Chondrocyte (in vitro differentiated cells): ENCODE data around the gene RERE. TPM values are rescaled to one million over a fixed set of nuclear protein-coding genes. Genes with fewer than 3 reads are reported as not detected.

Experiments used
- DNase-seq: peaks from one replicate; pipeline ENCODE4 v3.0.0; 2021; ENCODE audit warnings: mixed read lengths, low spot score
- H3K27ac Mint-ChIP-seq: one replicate; pipeline ENCODE4 v1.8.0; 2021; ENCODE audit warnings: mild to moderate bottlenecking, moderate library complexity, mixed read lengths; ENCODE audit not compliant: unreplicated experiment
- H3K27me3 Mint-ChIP-seq: 2 replicates; pipeline ENCODE4 v1.8.0; 2021; ENCODE audit warnings: low read depth, mixed read lengths
- H3K36me3 Mint-ChIP-seq: 2 replicates; pipeline ENCODE4 v1.8.0; 2021; ENCODE audit warnings: low read depth, mixed read lengths
- H3K4me1 Mint-ChIP-seq: 2 replicates; pipeline ENCODE4 v1.8.0; 2021; ENCODE audit warnings: low read depth, mild to moderate bottlenecking, mixed read lengths
- H3K4me3 Mint-ChIP-seq: one replicate; pipeline ENCODE4 v1.8.0; 2021; ENCODE audit warnings: mild to moderate bottlenecking, moderate library complexity, mixed read lengths; ENCODE audit not compliant: unreplicated experiment
- H3K9me3 Mint-ChIP-seq: 2 replicates; pipeline ENCODE4 v1.8.0; 2021; ENCODE audit warnings: low read depth, mixed read lengths
- CTCF ChIP-seq: fragments of 200-600 bp; sonication (generic); IDR thresholded peaks from 2 replicates; pipeline ENCODE4 v1.5.0; 2021; ENCODE audit warnings: antibody characterized with exemption, mild to moderate bottlenecking, moderate library complexity
- total RNA-seq: library from RNA; stranded (reverse); gene quantifications from 3 replicates; pipeline ENCODE4 v1.2.1, GENCODE V29; 2021

RERE gene
- total RNA-seq, 1 donor from 2014 or later = 64.9 TPM

- no peak overlapping the region for H3K4me3 Mint-ChIP-seq
- DNase-seq = no peak
- no peak for TF ChIP-seq CTCF
Measured at GRCh38 chr1:8858112-8858668, 40.8 kb upstream of the RERE start.

GRCh38 chr1:8856689-8857412 is 39.4 kb upstream of the RERE start:
- DNase-seq = no peak
- no peaks in the 10 kb centered on the region for H3K27me3 Mint-ChIP-seq
- no peak for TF ChIP-seq CTCF
- no peak overlapping the region for H3K27ac Mint-ChIP-seq
- peaks cover 32% of the 10 kb centered on the region for H3K4me1 Mint-ChIP-seq
- H3K4me3 Mint-ChIP-seq = no peak overlapping the region
- no peaks in the 10 kb centered on the region for H3K9me3 Mint-ChIP-seq
- peaks cover 19% of the 10 kb centered on the region for H3K36me3 Mint-ChIP-seq

More at GRCh38 chr1:8858112-8858668, 40.8 kb upstream of the RERE start:
- H3K27ac Mint-ChIP-seq = peak overlapping the region; percentile 89
- no peaks in the 10 kb centered on the region for H3K9me3 Mint-ChIP-seq
- peaks cover 41% of the 10 kb centered on the region for H3K4me1 Mint-ChIP-seq
- H3K27me3 Mint-ChIP-seq = no peaks in the 10 kb centered on the region
- peaks cover 30% of the 10 kb centered on the region for H3K36me3 Mint-ChIP-seq

GRCh38 chr1:8854240-8854639 is 36.8 kb upstream of the RERE start:
- H3K9me3 Mint-ChIP-seq = no peaks in the 10 kb centered on the region
- no peak for DNase-seq
- H3K4me1 Mint-ChIP-seq = peaks cover 16% of the 10 kb centered on the region
- H3K4me3 Mint-ChIP-seq = no peak overlapping the region
- no peak overlapping the region for H3K27ac Mint-ChIP-seq
- no peak for TF ChIP-seq CTCF
- peaks cover 3% of the 10 kb centered on the region for H3K36me3 Mint-ChIP-seq
- no peaks in the 10 kb centered on the region for H3K27me3 Mint-ChIP-seq

GRCh38 chr1:8851060-8851459 is 33.6 kb upstream of the RERE start:
- H3K4me3 Mint-ChIP-seq = no peak overlapping the region
- no peaks in the 10 kb centered on the region for H3K9me3 Mint-ChIP-seq
- TF ChIP-seq CTCF = no peak
- H3K27me3 Mint-ChIP-seq = no peaks in the 10 kb centered on the region
- no peak overlapping the region for H3K27ac Mint-ChIP-seq
- no peak for DNase-seq
- H3K4me1 Mint-ChIP-seq = peaks cover 6% of the 10 kb centered on the region
- no peaks in the 10 kb centered on the region for H3K36me3 Mint-ChIP-seq

- no peaks in the 10 kb centered on the region for H3K9me3 Mint-ChIP-seq
- no peaks in the 10 kb centered on the region for H3K36me3 Mint-ChIP-seq
- H3K4me1 Mint-ChIP-seq = peaks cover 15% of the 10 kb centered on the region
- TF ChIP-seq CTCF = peak; percentile 96
- peak; percentile 97 for DNase-seq
- no peak overlapping the region for H3K4me3 Mint-ChIP-seq
- no peaks in the 10 kb centered on the region for H3K27me3 Mint-ChIP-seq
- peak overlapping the region; percentile 80 for H3K27ac Mint-ChIP-seq
Measured at GRCh38 chr1:8848663-8849386, 31.4 kb upstream of the RERE start.
